ENCODE measurements around the gene OBSL1. TPM values are rescaled to one million over a fixed set of nuclear protein-coding genes. Genes with fewer than 3 reads are reported as not detected.

The OBSL1 gene
- total RNA-seq, 4 donors from 2014 or later, result 51.9 to 123 (median 99.2) TPM

- H3K36me3 ChIP-seq, result no peaks in the 10 kb centered on the region
- intact Hi-C loops (cut with DNase I), result no loop called here
- H3K27ac ChIP-seq (replicated peaks in 1 of 4), result no peak overlapping the region
- no peaks in the 10 kb centered on the region for H3K4me1 ChIP-seq
- DNase-seq (ENCODE audit: extremely low spot score), result no peak
- H3K27me3 ChIP-seq, result peaks cover 0 to 45% (median 0%) of the 10 kb centered on the region in 4 donors
- no peak overlapping the region for H3K4me3 ChIP-seq
- H3K9me3 ChIP-seq, result no peaks in the 10 kb centered on the region
- TF ChIP-seq CTCF (IDR thresholded peaks at IDR 0.05), result no peak
- TF ChIP-seq EP300 (IDR thresholded peaks at IDR 0.05), result no peak
- no peak for TF ChIP-seq POLR2A (IDR thresholded peaks at IDR 0.05; ENCODE audit: low read depth)
- no peak for TF ChIP-seq POLR2AphosphoS5 (IDR thresholded peaks at IDR 0.05)
- 73% methylated on average over 8 of the region's 8 CpGs for WGBS
Observed at GRCh38 chr2:219578811-219579613, 7.7 kb upstream of the OBSL1 start.

DNA sequence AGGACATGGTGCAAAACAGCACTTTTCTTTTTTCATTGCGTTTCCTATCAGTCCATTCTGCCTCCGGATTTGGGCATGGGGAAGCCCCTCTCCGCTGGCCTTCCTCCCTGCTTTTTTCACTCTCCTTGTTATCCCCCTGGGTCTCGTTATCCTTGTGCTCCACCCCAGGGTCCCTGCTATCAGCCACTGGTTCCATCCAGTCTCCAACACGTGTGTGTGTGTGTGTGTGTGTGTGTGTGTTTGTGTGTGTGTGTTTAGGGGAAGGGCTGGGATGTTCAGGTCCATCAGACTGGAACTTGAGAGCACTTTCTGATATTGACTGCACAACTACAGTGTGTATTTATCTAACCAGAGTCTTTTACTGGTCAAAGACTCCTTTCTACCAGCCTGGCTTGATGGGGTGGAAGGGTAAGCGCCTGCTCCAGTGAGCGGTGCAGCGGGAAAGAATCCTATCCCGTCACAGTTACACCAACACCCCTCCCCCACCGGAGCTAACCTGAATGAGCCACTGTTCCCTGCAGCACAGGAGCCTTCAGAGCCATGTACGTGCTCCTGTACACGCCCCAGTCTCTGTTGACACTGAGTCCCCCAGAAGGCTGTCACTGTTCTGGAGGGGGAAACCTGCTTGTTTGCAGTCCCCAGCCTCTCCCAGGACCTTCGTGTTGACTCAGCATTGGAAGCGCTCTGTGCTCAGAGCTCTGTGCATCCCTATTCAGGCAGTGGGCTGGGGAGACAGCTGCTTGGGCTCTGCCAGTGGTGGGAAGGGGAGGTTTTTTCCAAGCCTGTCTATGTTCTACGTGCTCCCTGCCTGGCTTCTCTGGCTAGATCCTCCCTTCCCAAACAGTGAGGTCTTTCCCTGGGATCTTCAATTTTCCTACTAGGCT is 5.4 kb upstream of the OBSL1 start:
- Histone ChIP-seq H3K27ac (replicated peaks in 1 of 4) (no peak overlapping the region), H3K27me3 (peaks cover 0 to 45% (median 0%) of the 10 kb centered on the region in 4 donors), H3K4me3 (no peak overlapping the region), H3K9me3 (no peaks in the 10 kb centered on the region), H3K4me1 (peaks cover 2 to 6% (median 5%) of the 10 kb centered on the region in 4 donors), H3K36me3 (no peaks in the 10 kb centered on the region)
- TF ChIP-seq POLR2AphosphoS5 (IDR thresholded peaks at IDR 0.05) (no peak), POLR2A (IDR thresholded peaks at IDR 0.05; ENCODE audit: low read depth) (no peak), CTCF (IDR thresholded peaks at IDR 0.05) (no peak), EP300 (IDR thresholded peaks at IDR 0.05) (no peak)
- DNase-seq (ENCODE audit: extremely low spot score), result no peak
- WGBS, result 29% methylated on average over 15 of the region's 15 CpGs
- intact Hi-C loops (cut with DNase I), result no loop called here

GRCh38 chr2:219575566-219576504 is 4.5 kb upstream of the OBSL1 start:
- WGBS, result 94% methylated on average over 6 of the region's 6 CpGs
- peaks cover 0 to 45% (median 0%) of the 10 kb centered on the region in 4 donors for H3K27me3 ChIP-seq
- no peak overlapping the region for H3K27ac ChIP-seq (replicated peaks in 1 of 4)
- no peak overlapping the region for H3K4me3 ChIP-seq
- no peaks in the 10 kb centered on the region for H3K36me3 ChIP-seq
- H3K4me1 ChIP-seq, result peaks cover 7 to 11% (median 10%) of the 10 kb centered on the region in 4 donors
- no peaks in the 10 kb centered on the region for H3K9me3 ChIP-seq
- intact Hi-C loops (cut with DNase I), result no loop called here
- no peak for TF ChIP-seq POLR2A (IDR thresholded peaks at IDR 0.05; ENCODE audit: low read depth)
- no peak for TF ChIP-seq CTCF (IDR thresholded peaks at IDR 0.05)
- no peak for TF ChIP-seq POLR2AphosphoS5 (IDR thresholded peaks at IDR 0.05)
- no peak for DNase-seq (ENCODE audit: extremely low spot score)

DNA sequence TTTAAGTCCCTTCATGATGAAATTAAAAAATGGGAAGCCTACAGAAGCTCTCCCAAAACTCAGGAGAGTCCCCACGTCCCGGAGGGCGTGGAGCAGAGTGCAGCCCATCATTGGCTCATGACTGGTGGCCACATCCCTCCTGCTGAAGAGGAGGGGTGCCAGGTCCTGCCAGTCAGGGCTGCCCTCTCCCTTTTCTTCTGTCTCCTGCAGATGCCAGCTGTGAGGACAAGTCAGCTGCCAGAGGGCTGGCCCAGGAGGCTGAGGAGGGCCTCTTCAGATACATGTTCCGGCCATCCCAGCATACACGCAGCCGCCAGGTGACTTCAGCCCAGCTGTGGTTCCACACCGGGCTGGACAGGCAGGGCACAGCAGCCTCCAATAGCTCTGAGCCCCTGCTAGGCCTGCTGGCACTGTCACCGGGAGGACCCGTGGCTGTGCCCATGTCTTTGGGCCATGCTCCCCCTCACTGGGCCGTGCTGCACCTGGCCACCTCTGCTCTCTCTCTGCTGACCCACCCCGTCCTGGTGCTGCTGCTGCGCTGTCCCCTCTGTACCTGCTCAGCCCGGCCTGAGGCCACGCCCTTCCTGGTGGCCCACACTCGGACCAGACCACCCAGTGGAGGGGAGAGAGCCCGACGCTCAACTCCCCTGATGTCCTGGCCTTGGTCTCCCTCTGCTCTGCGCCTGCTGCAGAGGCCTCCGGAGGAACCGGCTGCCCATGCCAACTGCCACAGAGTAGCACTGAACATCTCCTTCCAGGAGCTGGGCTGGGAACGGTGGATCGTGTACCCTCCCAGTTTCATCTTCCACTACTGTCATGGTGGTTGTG is 3.4 kb upstream of the OBSL1 start:
- DNase-seq (ENCODE audit: extremely low spot score), result no peak
- intact Hi-C loops (cut with DNase I), result no loop called here
- Histone ChIP-seq H3K27ac (replicated peaks in 1 of 4) (no peak overlapping the region), H3K4me3 (no peak overlapping the region), H3K36me3 (no peaks in the 10 kb centered on the region), H3K27me3 (peaks cover 0 to 45% (median 0%) of the 10 kb centered on the region in 4 donors), H3K9me3 (no peaks in the 10 kb centered on the region), H3K4me1 (peaks cover 14 to 18% (median 16%) of the 10 kb centered on the region in 4 donors)
- WGBS, result 80% methylated on average over 14 of the region's 22 CpGs
- TF ChIP-seq POLR2AphosphoS5 (IDR thresholded peaks at IDR 0.05) (no peak), POLR2A (IDR thresholded peaks at IDR 0.05; ENCODE audit: low read depth) (no peak), CTCF (IDR thresholded peaks at IDR 0.05) (no peak), EP300 (IDR thresholded peaks at IDR 0.05) (no peak)
